Glutamatergic neuron (in vitro differentiated cells): ENCODE results near the gene CMTM8. TPM values are rescaled to one million over a fixed set of nuclear protein-coding genes. Genes with fewer than 3 reads are reported as not detected.

ENCODE experiments used
- DNase-seq: peaks from one replicate; pipeline ENCODE4 v3.0.0; 2022
- H3K27ac Mint-ChIP-seq: one replicate; pipeline ENCODE4 v1.8.0; 2020; ENCODE audit warnings: mild to moderate bottlenecking, mixed read lengths, inconsistent platforms; ENCODE audit not compliant: unreplicated experiment
- H3K27me3 Mint-ChIP-seq: one replicate; pipeline ENCODE4 v1.8.0; 2020; ENCODE audit warnings: mild to moderate bottlenecking, moderate library complexity, mixed read lengths, inconsistent platforms; ENCODE audit not compliant: unreplicated experiment
- H3K36me3 Mint-ChIP-seq: one replicate; pipeline ENCODE4 v1.8.0; 2020; ENCODE audit warnings: mild to moderate bottlenecking, mixed read lengths, inconsistent platforms; ENCODE audit not compliant: unreplicated experiment
- H3K4me1 Mint-ChIP-seq: one replicate; pipeline ENCODE4 v1.8.0; 2020; ENCODE audit warnings: mild to moderate bottlenecking, low read depth, mixed read lengths, inconsistent platforms; ENCODE audit not compliant: unreplicated experiment
- H3K4me3 Mint-ChIP-seq: one replicate; pipeline ENCODE4 v1.8.0; 2020; ENCODE audit warnings: mild to moderate bottlenecking, mixed read lengths, inconsistent platforms; ENCODE audit not compliant: unreplicated experiment
- H3K9me3 Mint-ChIP-seq: one replicate; pipeline ENCODE4 v1.8.0; 2020; ENCODE audit warnings: mild to moderate bottlenecking, moderate library complexity, mixed read lengths, inconsistent platforms; ENCODE audit not compliant: unreplicated experiment
- CTCF ChIP-seq: fragments of 200-600 bp; sonication (generic); IDR thresholded peaks from one replicate; pipeline ENCODE4 v1.5.0; 2021; ENCODE audit not compliant: partially characterized antibody, unreplicated experiment
- total RNA-seq: library from RNA; stranded (reverse); fragmentation: NEBNext Ultra II Directional; extraction: Animal tissue kit (Norgen Biotek cat#: 25700); gene quantifications from one replicate; pipeline ENCODE4 v1.2.1, GENCODE V29; 2021; ENCODE audit not compliant: unreplicated experiment

Gene CMTM8
- total RNA-seq, 1 donor from 2014 or later, result not detected

GRCh38 chr3:32217339-32217738 lies 21.1 kb upstream of the CMTM8 start:
- no peaks in the 10 kb centered on the region for H3K36me3 Mint-ChIP-seq
- H3K27me3 Mint-ChIP-seq, result no peaks in the 10 kb centered on the region
- no peaks in the 10 kb centered on the region for H3K9me3 Mint-ChIP-seq
- H3K4me3 Mint-ChIP-seq, result no peak overlapping the region
- no peak for TF ChIP-seq CTCF
- DNase-seq, result no peak
- H3K27ac Mint-ChIP-seq, result no peak overlapping the region
- H3K4me1 Mint-ChIP-seq, result peaks cover 5% of the 10 kb centered on the region

DNA sequence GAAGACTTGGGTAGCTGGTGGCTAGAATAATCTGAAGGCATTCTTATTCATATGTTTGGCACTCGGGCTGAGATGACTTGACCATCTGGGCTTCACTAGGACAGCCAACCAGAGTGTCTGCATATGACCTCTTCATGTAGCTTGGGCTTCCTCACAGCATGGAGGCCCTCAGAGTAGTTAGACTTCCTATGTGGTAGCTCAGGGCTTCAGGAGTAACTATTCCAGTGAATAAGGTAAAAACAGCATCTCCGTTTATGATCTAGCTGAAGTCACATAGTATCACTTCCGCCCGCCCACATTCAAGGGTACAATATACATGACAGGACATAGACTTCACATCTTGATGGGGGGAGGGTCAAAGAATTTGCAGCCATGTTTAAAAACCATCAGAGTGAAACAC lies 18.9 kb upstream of the CMTM8 start:
- Mint-ChIP-seq H3K4me1 (peaks cover 5% of the 10 kb centered on the region), H3K4me3 (no peak overlapping the region), H3K36me3 (no peaks in the 10 kb centered on the region), H3K27ac (no peak overlapping the region), H3K27me3 (no peaks in the 10 kb centered on the region), H3K9me3 (no peaks in the 10 kb centered on the region)
- no peak for TF ChIP-seq CTCF
- no peak for DNase-seq

- no peak for TF ChIP-seq CTCF
- no peaks in the 10 kb centered on the region for H3K27me3 Mint-ChIP-seq
- no peak overlapping the region for H3K27ac Mint-ChIP-seq
- no peaks in the 10 kb centered on the region for H3K36me3 Mint-ChIP-seq
- no peak overlapping the region for H3K4me3 Mint-ChIP-seq
- no peaks in the 10 kb centered on the region for H3K9me3 Mint-ChIP-seq
- no peak for DNase-seq
- peaks cover 4% of the 10 kb centered on the region for H3K4me1 Mint-ChIP-seq
These were observed 18.5 kb upstream of the CMTM8 start for GRCh38 chr3:32220006-32220405.

DNA sequence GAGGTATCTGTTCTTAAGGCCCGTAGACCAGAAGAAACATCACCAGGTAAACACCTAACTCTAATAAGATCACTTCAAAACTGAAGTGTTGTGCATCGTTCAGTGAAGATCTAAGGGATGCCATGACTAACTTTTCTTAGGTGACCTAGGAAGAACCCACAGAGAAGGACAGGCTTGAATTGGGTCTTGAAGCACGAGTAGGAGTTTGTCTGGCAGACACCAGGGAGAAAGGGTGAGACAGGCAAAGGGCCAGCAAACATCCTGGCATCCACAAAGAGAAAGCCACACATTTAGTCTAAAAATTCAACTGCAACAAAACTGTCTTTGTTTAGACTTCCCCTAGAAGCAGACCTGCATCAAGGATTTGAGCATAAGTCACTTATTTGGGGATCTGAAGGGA lies 15.5 kb upstream of the CMTM8 start:
- TF ChIP-seq CTCF, result no peak
- Mint-ChIP-seq H3K27me3 (no peaks in the 10 kb centered on the region), H3K4me1 (no peaks in the 10 kb centered on the region), H3K27ac (no peak overlapping the region), H3K4me3 (no peak overlapping the region), H3K9me3 (no peaks in the 10 kb centered on the region), H3K36me3 (peaks cover 8% of the 10 kb centered on the region)
- DNase-seq, result no peak

DNA sequence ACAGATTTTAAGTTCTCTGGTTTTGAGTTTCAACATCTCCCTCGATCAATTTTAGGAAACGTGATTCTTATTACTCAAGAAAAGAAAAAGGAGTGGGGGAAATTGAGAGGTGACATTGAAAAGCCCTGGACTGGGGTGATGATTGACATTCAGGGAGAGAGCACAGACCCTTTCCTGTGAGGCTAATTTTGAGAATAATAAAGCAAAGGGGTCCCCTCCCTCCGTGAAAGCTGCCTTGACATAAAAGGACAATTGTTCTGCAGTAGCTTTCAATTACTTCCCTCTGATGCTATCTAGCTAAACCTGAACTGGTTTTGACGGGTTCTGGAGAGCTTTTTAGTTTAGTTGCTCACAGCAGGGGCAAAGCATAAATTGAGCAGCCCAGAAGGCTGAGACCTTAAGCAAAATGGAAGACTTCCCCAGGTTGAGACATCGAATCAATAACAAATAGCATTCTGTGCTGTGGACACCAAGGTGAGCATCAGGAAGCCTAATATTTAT lies 14.4 kb upstream of the CMTM8 start:
- no peak for DNase-seq
- H3K4me1 Mint-ChIP-seq, result no peaks in the 10 kb centered on the region
- H3K27ac Mint-ChIP-seq, result no peak overlapping the region
- TF ChIP-seq CTCF, result no peak
- no peaks in the 10 kb centered on the region for H3K9me3 Mint-ChIP-seq
- no peak overlapping the region for H3K4me3 Mint-ChIP-seq
- H3K36me3 Mint-ChIP-seq, result peaks cover 8% of the 10 kb centered on the region
- H3K27me3 Mint-ChIP-seq, result no peaks in the 10 kb centered on the region
